Body of pancreas (tissue), 4 donors: Measurements from ENCODE around the gene PCGF5. TPM values are rescaled to one million over a fixed set of nuclear protein-coding genes. Genes with fewer than 3 reads are reported as not detected.
"Not testable (repeated sequence)": the region's sequence is repeated elsewhere in the genome, so short reads cannot be mapped to it uniquely, and the experiment has no call there.

Experiments used
- ATAC-seq: fragments of 150-250 bp; one replicate; pipeline ENCODE4 v1.9.1; 2016
- DNase-seq, 4 donors: peaks; one replicate each; pipeline ENCODE4 v3.0.0-alpha.2; 2019
- H3K27ac ChIP-seq, 4 donors: fragments of 200-600 bp; sonication (generic); 1 replicate in 3 of 4; 2 replicates in 1 of 4; pipeline versions ENCODE4 v1.5.1 to v1.6.1; 2016 to 2019; ENCODE audit warnings: mild to moderate bottlenecking in 1 of 4, mixed read lengths in 1 of 4, moderate library complexity in 1 of 4
- H3K27me3 ChIP-seq, 2 donors: fragments of 200-600 bp; sonication (generic); one replicate each; pipeline ENCODE4 v1.6.0; 2016; ENCODE audit warnings: mild to moderate bottlenecking in 1 of 2
- H3K36me3 ChIP-seq, 2 donors: fragments of 200-600 bp; sonication (generic); replicated peaks in 1 of 2; 2 replicates each; pipeline ENCODE4 v1.5.1; 2016; ENCODE audit warnings: low read depth in 2 of 2; ENCODE audit not compliant: insufficient read depth in 1 of 2
- H3K4me1 ChIP-seq: fragments of 200-600 bp; sonication (generic); one replicate; pipeline ENCODE4 v1.6.0; 2016
- H3K4me3 ChIP-seq, 2 donors: fragments of 200-600 bp; sonication (generic); 1 replicate in 1 of 2; 2 replicates in 1 of 2; pipeline ENCODE4 v1.5.1; 2016 to 2019
- H3K9me3 ChIP-seq, 3 donors: fragments of 200-600 bp; sonication (generic); 1 replicate in 2 of 3; 2 replicates in 1 of 3; pipeline ENCODE4 v1.5.1; 2016
- POLR2A ChIP-seq, 3 donors: fragments of 450-650 bp; IDR thresholded peaks; one replicate each; pipeline ENCODE4 v1.6.1; 2016; ENCODE audit warnings: antibody characterized with exemption in 3 of 3, mild to moderate bottlenecking in 2 of 3
- WGBS, 2 donors: methylation state at CpG; one replicate each; pipeline ENCODE4 v1.1.5; 2017; 5-methylcytosine and 5-hydroxymethylcytosine counted together
- intact Hi-C: fragments of 100-400 bp; cut with DNase I; formaldehyde crosslinking; loops from one replicate; pipeline ENCODE4 v1.15.1; 2023
- total RNA-seq, 2 donors: library from RNA; depleted of rRNA; stranded (reverse); fragments of >200 nt; gene quantifications; one replicate each; pipeline ENCODE4 v1.1.0, GENCODE V29; 2016
- TF ChIP-seq, protein P1 (sequence below), 7 experiments: fragments of 450-650 bp in 4 of 7; fragments of 200-600 bp in 3 of 7; sonication (generic) in 3 of 7; IDR thresholded peaks; one replicate each; pipeline ENCODE4 v1.5.1; 2016 to 2019; ENCODE audit warnings: antibody characterized with exemption in 7 of 7

PCGF5 gene
- total RNA-seq, 2 donors from 2014 or later: 25.7 to 33.3 TPM

DNA sequence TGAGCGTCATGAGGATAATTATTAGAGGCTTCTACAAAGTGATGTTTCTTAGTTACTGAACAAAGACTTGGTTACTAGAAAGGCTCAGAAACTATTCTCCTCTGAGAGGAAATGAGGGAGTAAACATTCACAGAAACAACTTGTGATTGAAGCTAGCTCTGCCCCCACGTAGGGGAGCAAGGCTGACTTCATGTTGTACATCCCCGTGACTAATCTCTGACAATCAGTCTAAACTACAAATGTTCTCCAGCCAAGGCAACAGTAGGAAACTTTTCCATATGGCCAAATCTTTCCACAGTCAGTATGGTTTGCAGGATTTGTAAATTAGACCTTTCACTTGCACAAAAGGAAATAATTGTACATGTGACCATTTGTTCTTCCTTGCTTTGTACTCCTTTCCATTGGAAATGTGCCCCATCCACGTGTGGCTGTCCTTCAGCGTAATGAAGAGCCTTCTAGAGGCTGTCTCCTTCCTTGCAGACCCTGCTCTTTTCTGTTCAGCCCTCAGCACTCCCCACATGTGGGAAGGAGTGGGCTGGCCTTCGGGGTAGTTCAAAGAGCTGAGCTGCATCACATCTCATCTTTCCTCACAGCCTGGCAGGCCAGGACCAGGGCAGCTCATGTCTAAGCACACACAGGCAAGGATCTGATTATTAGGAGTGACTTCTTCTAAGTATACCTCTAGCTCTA, 93.5 kb downstream of the PCGF5 start:
- WGBS, 2 donors: 69 to 75% methylated on average over 6 of the region's 6 CpGs
- no peaks in the 10 kb centered on the region for H3K27me3 ChIP-seq
- H3K4me1 ChIP-seq: no peaks in the 10 kb centered on the region
- H3K36me3 ChIP-seq: no peaks in the 10 kb centered on the region
- no peak overlapping the region for H3K27ac ChIP-seq
- intact Hi-C loops: no loop called here
- H3K4me3 ChIP-seq: no peak overlapping the region
- ATAC-seq (no peak), DNase-seq (no peak)
- TF ChIP-seq POLR2A (IDR thresholded peaks at IDR 0.05): no peak
- TF ChIP-seq, protein P1, sequence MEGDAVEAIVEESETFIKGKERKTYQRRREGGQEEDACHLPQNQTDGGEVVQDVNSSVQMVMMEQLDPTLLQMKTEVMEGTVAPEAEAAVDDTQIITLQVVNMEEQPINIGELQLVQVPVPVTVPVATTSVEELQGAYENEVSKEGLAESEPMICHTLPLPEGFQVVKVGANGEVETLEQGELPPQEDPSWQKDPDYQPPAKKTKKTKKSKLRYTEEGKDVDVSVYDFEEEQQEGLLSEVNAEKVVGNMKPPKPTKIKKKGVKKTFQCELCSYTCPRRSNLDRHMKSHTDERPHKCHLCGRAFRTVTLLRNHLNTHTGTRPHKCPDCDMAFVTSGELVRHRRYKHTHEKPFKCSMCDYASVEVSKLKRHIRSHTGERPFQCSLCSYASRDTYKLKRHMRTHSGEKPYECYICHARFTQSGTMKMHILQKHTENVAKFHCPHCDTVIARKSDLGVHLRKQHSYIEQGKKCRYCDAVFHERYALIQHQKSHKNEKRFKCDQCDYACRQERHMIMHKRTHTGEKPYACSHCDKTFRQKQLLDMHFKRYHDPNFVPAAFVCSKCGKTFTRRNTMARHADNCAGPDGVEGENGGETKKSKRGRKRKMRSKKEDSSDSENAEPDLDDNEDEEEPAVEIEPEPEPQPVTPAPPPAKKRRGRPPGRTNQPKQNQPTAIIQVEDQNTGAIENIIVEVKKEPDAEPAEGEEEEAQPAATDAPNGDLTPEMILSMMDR (IDR thresholded peaks at IDR 0.05): no peak
- no peaks in the 10 kb centered on the region for H3K9me3 ChIP-seq

DNA sequence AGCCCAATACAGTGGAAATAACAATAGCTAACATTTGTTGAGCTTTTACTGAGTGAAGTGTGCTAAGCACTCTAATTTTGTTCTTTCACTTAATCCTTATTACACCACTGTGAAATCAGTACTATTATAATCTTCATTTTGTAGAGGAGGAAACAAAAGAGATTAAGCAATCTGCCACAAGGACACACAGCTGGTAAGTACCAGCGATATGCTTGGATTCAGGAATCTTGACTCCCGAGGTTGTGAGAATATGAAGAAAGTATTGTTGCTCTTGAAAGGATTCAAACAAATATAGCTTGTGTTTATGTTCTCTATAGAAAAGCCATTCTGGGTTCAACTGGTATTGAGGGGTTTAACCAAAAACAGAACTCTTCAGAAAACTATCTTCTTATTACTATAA, 96.0 kb downstream of the PCGF5 start:
- H3K4me1 ChIP-seq: no peaks in the 10 kb centered on the region
- no peaks in the 10 kb centered on the region for H3K27me3 ChIP-seq
- no peak overlapping the region for H3K27ac ChIP-seq
- TF ChIP-seq POLR2A (IDR thresholded peaks at IDR 0.05): no peak
- H3K9me3 ChIP-seq: no peaks in the 10 kb centered on the region
- no peaks in the 10 kb centered on the region for H3K36me3 ChIP-seq
- no peak overlapping the region for H3K4me3 ChIP-seq
- no peak for ATAC-seq
- DNase-seq: no peak
- 41 to 42% methylated on average over 2 of the region's 2 CpGs for WGBS, 2 donors
- intact Hi-C loops: no loop called here

DNA sequence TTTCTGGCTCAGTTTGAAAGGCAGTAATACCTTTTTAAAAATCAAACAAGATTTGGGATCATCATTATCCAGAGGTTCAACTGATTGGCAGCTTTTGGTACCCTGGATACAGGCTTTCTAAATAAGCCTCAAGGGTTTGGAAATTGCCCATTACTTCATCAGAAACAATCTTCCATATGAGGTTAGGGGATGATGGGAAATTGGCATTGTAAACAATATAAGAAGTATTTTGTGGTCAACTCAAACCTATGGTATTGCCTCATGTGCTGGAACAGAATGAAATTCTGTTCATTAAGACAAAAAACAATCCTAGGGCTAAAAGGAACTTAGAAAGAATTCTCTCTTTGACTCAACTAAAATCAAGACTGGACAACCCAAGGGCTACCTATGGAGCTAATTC, 97.1 kb downstream of the PCGF5 start:
- ATAC-seq: no peak
- DNase-seq: no peak
- no peaks in the 10 kb centered on the region for H3K4me1 ChIP-seq
- intact Hi-C loops: no loop called here
- TF ChIP-seq POLR2A (IDR thresholded peaks at IDR 0.05): no peak
- TF ChIP-seq, protein P1 (IDR thresholded peaks at IDR 0.05): no peak
- no peaks in the 10 kb centered on the region for H3K27me3 ChIP-seq
- no peak overlapping the region for H3K27ac ChIP-seq
- no peaks in the 10 kb centered on the region for H3K36me3 ChIP-seq
- H3K4me3 ChIP-seq: no peak overlapping the region
- no peaks in the 10 kb centered on the region for H3K9me3 ChIP-seq

DNA sequence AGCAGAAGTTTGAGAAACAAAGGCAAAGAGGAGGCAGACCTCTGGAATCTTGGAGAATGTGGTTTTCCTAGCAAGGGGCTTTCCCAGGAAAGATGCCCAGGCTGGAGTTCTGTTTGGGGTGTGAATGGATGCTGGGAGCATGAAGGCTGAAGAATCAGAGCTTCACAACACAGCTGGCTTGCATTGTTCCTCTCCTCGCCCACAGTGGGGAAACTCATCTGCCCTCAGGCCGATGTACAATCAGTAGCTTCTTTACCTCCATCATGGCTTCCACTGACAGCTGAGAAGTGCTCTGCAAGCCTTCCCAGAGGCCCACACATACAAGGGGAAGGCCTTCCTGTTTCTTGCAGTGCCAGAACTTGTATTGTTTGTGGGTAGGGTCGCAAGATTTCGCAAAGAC, 98.9 kb downstream of the PCGF5 start:
- Histone ChIP-seq H3K4me3 (no peak overlapping the region), H3K9me3 (no peaks in the 10 kb centered on the region), H3K27ac (no peak overlapping the region), H3K4me1 (no peaks in the 10 kb centered on the region), H3K36me3 (no peaks in the 10 kb centered on the region), H3K27me3 (no peaks in the 10 kb centered on the region)
- ATAC-seq (no peak), DNase-seq (no peak)
- intact Hi-C loops: no loop called here
- WGBS, 2 donors: 89 to 90% methylated on average over 4 of the region's 4 CpGs
- TF ChIP-seq, protein P1 (IDR thresholded peaks at IDR 0.05): no peak

DNA sequence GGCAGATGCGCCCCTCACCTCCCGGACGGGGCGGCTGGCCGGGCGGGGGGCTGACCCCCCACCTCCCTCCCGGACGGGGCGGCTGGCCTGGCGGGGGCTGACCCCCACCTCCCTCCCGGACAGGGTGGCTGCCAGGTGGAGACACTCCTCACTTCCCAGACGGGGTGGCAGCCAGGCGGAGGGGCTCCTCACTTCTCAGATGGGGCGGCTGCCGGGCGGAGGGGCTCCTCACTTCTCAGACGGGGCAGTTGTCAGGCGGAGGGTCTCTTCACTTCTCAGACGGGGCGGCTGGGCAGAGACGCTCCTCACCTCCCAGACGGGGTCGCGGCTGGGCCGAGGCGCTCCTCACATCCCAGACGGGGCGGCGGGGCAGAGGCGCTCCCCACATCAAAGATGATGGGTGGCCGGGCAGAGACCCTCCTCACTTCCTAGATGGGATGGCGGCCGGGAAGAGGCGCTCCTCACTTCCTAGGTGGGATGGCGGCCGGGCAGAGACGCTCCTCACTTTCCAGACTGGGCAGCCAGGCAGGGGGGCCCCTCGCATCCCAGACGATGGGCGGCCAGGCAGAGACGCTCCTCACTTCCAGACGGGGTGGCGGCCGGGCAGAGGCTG, 102.9 kb downstream of the PCGF5 start:
- DNase-seq, H3K9me3 ChIP-seq, H3K4me3 ChIP-seq, H3K27me3 ChIP-seq, H3K27ac ChIP-seq, H3K36me3 ChIP-seq, intact Hi-C loops, ATAC-seq, H3K4me1 ChIP-seq: not testable (repeated sequence)
- WGBS, 2 donors: 89 to 94% methylated on average over 13 to 32 of the region's 44 CpGs
